Stimulated activated CD8-positive, alpha-beta memory T cell treated with anti-CD3 and anti-CD28 coated beads, Interleukin-7, amount 100 ng/mL, for 48 hours (primary cell): ENCODE results near the gene TCF15.

Experiments used
- DNase-seq, 2 donors: peaks; one replicate each; pipeline ENCODE4 v3.0.0-alpha.2; 2020; ENCODE audit warnings: low read depth in 1 of 2; ENCODE audit errors: extremely low read depth in 1 of 2

TCF15 gene

GRCh38 chr20:558117-558516 is 52.0 kb downstream of the TCF15 start:
- DNase-seq: no peak

- DNase-seq: no peak
Observed at GRCh38 chr20:556984-557383, 53.1 kb downstream of the TCF15 start.

- no peak for DNase-seq
Observed at GRCh38 chr20:555976-556385, 54.1 kb downstream of the TCF15 start.
